NCI-H146 (cell line): ENCODE data around the gene SLC35F3.
A peak's percentile ranks its signal among the peaks of the same experiment; 100 is the strongest.

ENCODE experiments used
- DNase-seq: peaks from one replicate; lab custom pipeline; 2025; lab: John Stamatoyannopoulos, UW

The SLC35F3 gene

DNA sequence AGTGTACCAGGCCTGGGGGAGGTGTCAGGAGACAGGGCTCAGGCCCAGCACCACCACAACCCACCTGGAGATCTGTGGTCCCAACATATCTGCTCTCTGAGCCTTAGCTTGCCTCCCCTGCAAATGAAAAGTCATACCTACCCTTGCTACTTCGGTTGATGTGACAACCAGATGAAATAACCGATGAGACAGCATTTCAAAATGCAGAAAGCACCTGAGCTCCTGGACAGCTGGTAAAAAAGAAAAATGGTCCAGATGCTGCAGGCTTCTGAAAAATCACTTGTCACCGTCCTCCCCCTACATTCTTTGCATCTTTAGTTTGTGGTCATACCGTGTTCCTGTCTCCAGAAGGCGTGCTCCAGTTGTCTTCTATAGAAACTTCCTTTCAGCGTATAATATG, 416.8 kb downstream of the SLC35F3 start:
- DNase-seq: no peak

DNA sequence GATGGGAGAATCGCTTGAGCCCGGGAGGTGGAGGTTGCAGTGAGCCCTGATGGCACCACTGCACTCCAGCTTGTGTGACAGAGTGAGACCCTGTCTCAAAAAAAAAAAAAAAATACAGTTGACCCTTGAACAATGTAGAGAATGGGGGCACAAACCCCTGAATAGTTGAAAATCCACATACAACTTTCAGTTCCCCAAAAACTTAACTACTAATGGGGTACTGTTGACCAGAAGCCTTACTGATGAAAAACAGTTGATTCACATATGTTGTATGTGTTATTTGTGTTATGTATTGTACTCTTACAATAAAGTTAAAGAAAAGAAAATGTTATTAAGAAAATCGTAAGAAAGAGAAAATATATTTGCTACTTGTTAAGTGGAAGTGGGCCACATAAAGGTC, 417.6 kb downstream of the SLC35F3 start:
- DNase-seq: no peak

DNA sequence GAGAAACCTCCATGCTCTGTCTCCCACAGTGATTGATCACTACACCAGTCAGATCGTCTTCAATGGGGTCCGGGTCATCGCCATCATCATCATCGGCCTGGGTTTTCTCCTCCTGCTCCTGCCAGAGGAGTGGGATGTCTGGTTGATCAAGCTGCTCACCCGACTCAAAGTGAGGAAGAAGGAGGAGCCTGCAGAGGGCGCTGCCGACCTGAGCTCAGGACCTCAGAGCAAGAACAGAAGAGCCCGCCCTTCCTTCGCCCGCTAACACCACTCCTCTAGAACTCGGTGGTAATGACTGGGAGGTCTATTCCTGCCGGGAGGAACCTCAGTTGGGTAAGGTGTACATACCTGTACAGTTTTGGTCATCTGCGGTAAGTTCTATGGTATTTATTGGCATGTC, 418.5 kb downstream of the SLC35F3 start:
- peak; percentile 59 for DNase-seq

DNA sequence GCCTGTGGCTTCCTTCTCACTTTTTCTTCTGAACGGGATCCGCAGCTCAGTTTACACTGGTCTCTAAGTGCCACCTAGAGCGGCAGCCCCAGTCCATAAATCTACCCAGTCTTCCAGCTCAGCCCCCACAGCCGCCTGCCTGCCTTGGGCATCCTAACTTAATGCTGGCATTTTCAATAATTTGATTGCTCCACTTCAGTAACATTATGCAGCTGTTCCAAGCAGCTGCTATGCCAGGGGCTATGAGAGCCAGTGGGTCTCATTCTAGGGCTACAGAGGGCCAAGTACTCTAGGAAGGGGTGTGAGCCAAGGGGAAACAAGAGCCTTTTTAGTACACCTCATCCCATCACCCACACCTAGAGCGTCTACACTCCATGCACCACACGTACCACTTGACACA, 420.3 kb downstream of the SLC35F3 start:
- DNase-seq: no peak

DNA sequence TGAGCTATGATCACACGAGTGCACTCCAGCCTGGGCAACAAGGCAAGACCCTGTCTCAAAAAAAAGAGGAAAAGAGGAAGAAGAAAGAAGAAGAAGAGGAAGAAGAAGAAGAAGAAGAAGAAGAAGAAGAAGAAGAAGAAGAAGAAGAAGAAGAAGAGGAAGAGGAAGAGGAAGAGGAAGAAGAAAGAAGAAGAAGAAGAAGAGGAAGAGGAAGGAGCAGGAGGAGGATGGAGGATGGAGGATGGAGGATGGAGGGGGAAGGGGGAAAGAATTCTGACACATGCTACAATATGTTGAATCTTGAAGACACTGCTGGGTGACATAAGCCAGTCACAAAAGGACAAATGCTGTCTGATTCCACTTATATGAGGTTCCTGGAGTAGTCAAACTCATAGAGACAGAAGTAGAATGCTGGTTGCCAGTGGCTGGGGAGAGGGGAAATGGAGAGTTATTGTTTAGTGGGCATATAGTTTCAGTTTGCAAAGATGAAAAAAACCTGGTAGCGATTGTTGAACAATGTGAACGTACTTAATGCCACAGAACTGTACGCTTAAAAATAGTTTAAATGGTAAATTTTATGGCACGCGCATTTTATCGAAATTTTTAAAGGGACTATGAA, 421.5 kb downstream of the SLC35F3 start:
- no peak for DNase-seq

DNA sequence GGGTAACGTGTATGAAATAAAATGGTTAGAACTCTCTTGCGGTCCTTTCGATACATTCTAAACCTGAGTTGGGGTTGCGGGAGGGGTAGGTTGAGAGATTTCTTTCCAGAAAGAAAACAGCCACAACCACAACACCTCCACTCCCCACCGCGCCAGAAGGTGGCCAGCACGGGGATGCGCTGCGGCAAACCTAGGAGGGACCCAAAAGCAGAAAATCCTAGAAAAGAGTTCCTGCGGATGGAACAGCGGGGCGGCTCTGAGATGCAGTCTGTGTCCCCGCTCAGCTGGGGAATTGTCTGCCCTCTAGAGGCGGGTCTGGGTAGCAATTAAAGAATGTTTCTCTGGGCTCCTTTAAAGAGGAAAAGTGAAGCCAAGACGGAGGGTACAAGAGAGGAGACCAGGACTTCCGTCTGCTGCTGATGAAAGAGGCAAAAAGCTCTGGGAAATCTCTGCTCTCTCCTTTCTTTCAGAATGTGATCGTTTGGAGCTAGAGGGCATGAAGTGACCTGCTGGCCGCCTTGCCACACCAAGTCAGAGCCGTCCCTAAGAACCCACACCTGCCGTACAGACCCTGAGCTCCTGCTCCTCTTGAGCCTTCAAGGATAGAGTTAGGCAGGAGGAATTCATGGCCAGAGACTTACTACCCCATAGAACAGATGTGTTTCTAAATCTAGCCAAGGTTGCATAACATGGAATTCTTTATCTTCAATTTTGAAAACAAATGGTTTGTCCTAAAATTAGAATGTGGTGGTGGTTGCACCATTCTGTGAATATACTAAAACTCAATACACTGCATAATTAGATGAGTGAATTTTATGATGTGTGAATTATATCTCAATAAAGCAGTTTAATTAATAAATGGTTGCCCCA, 422.3 kb downstream of the SLC35F3 start:
- peak; percentile 46 for DNase-seq

DNA sequence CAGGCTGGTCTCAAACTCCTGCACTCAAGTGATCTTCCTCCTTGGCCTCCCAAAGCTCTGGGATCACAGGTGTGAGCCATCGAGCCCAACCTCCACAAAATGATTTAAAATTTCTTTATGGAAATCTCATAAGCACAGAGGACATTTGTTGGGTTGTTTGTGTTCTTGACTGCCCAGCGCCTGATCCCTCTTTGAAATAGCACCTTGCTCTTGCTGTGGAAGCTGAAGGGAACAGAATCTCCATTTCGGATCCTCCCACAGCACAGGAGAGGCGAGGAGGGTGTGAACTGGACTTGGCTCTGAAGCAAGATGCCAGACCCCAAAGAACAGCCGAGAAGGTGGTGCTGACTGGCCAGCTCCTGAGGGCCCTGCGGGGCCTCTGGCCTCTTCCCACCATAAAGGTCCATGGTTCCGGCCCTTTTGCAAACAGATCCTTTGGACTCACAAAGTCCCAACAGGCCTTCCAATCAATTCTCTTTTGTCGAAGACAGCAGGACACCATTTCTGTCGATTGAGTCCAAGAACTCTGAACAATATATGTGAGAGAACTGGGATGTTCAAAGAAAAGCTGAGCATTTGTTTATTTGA, 423.2 kb downstream of the SLC35F3 start:
- peak; percentile 7 for DNase-seq

DNA sequence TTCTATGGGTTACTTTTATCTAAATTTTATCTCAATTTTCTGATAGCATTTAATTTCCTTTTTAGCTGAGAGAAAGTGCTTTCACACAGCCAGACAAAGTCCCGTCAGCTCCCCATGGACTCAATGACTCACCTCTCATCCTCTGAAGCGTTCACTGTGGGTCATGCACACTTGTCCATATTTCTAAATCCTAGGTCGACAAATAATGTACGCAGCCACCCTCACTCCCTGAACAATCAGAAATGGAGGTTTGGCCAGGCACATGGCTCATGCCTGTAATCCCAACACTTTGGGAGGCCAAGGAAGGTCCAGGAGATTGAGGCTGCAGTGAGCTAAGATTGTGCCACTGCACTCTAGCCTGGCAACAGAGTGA, 426.4 kb downstream of the SLC35F3 start:
- DNase-seq: no peak

DNA sequence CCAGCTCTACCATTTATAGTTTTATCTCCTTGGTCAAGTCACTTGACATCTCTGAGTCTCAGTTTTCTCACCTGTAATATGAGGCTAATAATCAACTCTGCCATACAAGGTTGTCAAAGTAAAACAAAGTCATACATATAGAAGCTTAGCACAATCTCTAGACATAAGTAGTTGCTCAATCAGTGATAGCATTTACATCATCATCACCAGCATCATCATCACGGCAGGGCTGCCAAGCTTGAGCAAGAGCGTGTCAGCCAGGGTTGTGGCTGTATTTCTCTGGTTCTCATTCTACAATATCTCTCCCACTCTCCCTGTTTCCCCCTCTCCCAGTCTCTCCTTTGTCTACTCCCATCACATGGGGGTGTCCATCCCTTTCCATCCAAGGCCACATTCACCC, 427.0 kb downstream of the SLC35F3 start:
- DNase-seq: no peak

DNA sequence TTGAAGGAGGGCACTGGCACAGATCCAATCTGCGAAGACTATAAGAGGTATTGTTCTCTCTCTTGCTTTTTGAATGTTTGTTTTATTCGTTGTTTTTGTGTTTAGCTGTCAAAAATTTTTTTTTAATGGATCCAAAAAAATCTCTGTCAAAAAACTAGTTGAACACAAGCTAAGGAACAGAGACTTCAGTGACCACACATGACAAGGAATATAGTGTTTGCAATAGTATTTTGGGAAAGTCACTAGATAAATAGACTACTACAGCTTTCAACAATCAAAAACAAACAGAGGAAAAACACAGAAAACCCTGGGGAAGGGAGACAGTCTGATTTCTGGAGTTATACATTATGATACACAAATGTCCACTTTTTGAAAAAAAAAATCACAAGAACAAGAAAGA, 431.9 kb downstream of the SLC35F3 start:
- no peak for DNase-seq

DNA sequence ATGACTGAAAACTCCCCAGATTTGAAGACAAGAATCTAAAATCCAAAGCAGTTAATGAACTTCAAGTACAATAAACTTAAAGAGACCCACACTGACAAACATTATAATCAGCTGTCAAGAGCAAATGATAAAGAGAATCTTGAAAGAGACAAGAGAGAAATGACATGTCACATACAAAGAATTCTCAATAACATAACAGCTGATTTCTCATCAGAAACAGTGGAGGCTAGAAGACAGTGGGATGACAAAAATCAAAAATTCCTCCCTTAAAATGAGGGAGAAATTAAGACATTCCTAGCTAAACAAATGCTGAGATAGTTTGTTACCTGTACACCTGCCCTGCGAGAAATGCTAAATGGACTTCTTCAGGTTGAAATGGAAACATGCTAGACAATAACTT, 432.8 kb downstream of the SLC35F3 start:
- no peak for DNase-seq

DNA sequence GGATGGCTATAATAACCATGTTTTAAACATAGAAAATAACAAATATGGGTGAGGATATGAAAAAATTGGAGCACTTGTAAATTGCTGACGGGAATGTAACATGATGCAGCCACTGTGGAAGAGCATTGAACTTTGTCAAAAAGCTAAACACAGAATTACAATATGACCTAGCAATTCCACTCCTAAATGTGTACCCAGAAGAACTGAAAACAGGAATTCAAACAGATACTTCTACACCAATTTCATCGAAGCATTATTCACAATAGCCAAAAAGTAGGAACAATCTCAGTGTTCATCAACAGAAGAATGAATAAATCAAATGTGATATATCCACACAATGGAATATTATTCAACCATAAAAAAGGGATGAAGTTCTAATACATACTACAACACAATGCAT, 436.1 kb downstream of the SLC35F3 start:
- DNase-seq: no peak

DNA sequence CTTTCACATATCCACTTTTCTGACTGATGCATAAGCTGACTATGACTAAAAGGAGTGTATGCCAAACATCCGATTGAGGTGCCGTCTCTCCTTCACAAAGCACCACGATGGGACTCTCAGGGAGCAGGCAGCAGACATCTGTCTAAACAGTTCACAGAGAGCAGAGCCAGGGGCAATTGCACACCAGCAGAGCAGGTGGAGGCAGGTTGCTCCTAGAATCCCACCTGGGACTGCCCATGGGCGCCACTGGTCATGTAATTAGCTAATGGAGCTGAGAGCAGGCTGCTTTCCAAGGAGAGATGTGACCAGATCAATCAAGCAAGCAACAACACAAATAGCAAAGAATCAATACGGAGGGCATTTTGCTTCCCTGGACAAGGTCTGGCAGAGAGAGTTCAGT, 438.3 kb downstream of the SLC35F3 start:
- DNase-seq: peak; percentile 81

DNA sequence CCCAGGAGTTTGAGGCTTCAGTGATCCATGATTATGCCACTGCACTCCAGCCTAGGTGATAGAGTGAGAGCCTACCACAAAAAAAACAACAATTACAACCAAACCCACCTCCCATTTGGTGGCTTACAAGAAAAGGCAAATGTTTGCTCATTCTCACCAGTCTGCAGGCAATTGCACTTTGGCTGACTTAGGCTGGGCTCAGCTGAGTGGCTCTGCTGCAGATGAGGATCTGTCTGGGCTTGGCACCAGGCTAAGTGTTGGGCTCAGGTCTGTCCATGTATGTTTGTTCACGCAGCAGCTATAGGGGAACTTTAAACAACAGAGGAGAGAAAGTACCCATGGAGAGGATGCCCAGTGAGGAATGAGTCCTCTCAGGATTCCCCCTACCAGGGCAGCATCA, 440.8 kb downstream of the SLC35F3 start:
- DNase-seq: no peak

DNA sequence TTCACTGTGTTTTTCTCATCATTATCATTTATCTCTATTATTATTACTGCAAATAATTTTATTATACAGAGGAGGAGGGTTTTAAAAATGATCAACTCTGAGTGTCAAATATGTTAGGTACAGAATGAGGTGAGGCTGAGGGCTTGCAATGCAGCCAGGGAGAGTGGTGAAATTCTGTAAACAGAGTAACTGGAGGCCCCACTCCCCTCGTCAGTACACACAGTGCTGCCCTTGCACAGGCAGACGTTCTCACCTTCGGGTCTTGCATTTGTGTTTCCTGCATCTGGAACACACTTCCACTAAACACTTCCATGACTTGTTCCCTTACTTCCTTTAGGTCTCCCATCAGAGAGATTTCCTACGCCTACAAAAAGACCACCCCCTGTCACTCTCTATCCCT, 444.5 kb downstream of the SLC35F3 start:
- no peak for DNase-seq

DNA sequence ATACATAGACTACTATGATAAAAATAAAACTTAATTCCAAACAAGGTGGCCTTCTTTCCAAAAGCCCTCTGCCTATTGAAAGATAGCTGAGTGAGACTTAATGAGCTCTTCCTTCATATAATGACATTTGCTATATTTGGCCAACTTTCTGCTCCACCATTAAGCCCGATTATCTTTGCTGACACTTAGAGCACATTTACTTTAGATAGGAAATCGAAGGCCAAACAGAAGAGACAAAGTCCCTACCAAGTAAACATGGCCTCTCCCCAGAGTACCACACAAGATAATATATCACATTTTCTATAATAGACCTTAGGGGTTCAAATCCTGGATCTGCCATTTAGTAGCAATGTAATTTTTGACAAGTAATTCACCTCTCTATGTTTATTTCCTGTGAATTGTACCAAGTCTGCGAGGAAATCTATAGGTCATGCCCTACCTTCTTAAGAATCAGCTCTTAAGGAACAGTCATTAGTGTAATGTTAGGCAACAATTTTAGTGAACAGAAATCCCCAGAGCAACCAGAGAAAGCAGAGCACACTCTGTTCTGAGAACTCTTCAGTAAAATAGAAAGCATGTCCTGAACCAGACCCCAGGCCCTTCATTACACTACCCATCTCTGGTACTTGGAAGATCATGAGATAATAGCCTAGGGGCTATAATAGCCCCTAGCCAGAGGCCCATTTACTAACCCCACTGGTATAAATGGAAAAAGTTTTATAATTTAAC, 451.5 kb downstream of the SLC35F3 start:
- DNase-seq: no peak

DNA sequence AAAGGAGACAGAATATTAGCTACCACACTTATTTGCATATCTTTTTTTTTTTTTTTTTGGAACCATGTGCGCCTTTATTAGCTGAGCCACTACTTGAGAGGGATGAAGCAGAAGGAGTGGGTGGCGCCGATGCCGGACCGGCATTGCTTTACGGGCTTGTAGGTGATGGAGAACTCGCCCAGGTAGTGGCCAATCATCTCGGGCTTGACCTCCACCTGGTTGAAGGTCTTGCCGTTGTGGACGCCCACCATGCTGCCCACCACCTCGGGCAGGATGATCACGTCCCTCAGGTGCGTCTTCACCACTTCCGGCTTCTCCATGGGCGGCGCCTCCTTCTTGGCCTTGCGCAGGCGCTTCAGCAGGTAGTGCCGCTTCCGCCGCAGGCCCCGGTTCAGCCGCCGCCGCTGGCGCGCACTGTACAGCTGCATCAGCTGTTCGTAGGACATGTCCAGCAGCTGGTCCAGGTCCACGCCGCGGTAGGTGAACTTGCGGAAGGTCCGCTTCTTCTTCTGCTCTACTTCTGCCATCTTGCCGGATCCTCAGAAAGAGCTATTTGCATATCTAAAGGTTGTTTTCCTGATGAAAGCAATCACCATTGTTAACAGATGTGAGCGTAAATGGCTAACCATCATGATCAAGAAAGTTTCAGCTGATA, 452.3 kb downstream of the SLC35F3 start:
- peak; percentile 47 for DNase-seq

DNA sequence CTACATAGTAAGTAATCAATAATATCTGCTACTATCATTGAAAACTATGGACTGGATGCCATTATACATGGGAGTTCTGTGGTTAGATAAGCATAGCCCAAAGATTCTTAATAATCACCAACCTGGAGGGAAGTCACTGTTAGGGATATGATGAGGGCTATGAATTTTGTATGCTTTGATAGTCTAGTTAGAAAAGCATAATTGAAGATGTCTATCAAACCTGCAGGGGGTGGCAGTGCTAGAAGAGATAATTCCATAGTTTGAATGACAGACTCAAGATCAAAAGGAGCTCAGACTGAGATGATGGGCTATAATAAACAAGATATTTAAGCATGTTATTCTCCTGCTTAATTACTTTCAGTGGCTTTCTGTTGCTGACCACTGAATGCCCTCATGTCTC, 453.4 kb downstream of the SLC35F3 start:
- DNase-seq: peak; percentile 2

DNA sequence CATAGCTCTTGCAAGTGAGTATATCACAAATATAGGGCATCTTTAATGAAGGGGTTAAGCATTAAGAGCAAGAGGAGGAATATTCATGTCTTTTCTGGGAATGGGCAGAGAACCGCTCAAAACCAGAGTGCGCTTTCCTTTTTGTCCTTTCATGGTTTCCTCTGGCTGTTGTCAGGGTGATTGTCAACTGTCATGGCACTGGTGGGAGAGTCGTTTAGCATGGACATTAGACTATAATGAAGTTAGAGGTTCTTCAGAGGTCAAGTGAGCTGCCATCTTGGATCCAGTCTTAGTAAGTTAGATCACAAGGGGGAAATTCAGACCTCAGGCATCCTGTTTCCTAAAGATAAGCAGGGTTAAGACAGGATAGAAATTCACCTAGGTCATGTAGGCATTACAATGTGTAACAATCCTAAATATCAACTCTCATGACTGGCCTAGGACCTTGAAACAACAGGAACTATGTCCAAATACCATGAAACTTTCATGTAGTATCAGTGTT, 456.7 kb downstream of the SLC35F3 start:
- DNase-seq: no peak

DNA sequence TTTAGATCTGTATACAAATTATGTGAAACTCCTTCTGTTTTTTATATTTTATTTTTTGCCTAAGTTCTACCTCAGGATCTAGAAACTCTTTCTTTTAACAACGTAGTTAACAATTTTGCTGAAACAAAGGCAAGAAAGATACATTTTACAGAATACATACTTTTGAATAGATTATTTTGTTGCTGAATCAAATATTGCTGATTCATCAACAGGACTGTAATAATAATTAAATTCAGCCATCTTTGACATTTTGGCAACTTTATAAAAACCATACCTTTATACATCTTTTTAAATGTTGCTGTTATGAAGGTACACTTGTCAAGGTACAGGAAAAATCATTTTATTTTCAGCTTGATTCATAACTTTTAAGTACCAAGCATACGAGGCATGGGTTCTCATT, 458.1 kb downstream of the SLC35F3 start:
- DNase-seq: no peak

DNA sequence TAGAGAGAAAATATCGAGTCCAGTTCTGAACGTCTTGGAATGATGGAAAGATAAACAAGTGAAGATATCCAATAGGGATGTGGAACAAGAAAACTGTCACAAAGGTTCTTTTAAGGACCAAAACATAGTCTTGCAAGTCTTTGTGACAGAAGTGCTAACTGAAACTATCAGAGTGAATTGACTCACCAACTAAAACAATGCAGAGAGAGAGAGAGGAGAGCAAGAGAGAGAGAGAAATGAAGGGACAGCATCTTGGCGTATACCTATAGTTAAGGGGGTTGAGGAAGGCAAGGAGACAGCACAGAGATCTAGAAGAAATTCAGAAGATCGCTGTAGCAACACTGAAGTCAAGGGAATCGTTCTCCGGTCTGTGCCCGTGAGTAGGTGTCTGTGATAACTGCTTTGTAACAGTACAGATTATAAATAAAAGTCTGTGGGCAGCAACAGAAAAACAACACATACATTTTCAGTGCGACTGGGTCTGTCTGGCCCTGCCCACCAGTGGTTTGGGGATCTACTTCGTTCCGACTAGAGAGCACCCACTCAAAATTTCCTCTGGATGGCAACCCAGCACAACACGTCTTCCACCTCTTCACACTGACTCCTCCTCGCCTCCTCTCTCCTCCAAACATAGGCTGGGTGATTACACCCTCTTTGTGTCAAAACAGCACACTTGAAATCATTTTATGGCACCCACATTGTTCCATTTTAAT, 464.0 kb downstream of the SLC35F3 start:
- DNase-seq: no peak
